ENCODE results near the gene KY. TPM values are rescaled to one million over a fixed set of nuclear protein-coding genes. Genes with fewer than 3 reads are reported as not detected.

KY gene
- total and polyA plus RNA-seq, 2 of the 13 experiments (the other 11 are each of a cell fraction or from before 2014, with no cell fraction given): not detected

DNA sequence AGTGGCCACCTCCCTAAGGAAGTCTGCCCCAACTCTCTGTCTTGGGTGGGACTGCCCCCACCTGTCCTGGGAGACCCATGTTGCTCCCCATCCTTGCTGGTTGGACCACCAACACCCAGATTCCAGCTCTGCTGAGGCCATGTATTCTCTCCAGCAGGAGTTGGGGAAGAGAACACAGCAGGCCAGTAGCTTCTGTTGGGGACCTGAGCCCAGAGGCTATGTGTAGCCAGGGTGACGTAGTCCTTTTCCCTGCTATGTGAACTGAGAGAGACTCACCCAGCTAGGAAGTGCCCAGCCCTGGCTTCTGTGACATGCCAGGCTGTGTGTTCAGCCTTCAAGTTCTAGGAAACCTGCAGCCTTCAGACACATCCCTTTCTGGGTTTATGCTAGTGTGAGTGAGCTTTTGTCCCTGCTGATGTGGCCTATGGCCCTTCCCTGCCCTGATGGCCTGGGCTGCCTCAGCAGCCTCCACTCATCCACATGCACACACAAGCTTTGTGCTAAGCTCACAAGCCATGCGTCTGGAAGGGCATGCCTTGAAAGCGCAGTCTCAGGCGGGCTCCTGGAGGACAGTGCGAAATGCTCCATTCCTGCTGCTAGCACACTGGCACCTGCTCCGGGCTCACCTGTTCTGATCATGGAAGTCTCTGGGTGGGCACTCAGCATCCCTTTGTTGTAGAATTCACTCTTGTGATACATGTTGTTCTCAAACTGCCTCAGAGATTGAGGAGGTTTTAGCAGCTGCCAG is 42.6 kb downstream of the KY start:
- ATAC-seq (no peak), FAIRE-seq (no peak), DNase-seq (ENCODE audit: low spot score) (no peak)
- Histone ChIP-seq H3K4me2 (ENCODE audit: low read depth, low read length) (no peak overlapping the region), H3K9me3 (ENCODE audit: low read length) (no peaks in the 10 kb centered on the region), H3K4me1 (ENCODE audit: insufficient read depth, low read length) (no peaks in the 10 kb centered on the region), H3K79me2 (ENCODE audit: insufficient read depth, low read length) (no peaks in the 10 kb centered on the region), H3K27ac (ENCODE audit: extremely low read length, insufficient read depth, low read length) (no peak overlapping the region), H3K27me3 (ENCODE audit: control insufficient read depth in 1 of 2, insufficient read depth in 2 of 2, low read length in 2 of 2) (peaks cover 3 to 28% of the 10 kb centered on the region in 2 experiments; a peak in 3 of 5 replicates), H3K4me3 (replicated peaks in 1 of 3; ENCODE audit: insufficient read depth in 1 of 3, low read depth in 2 of 3, low read length in 3 of 3) (no peak overlapping the region), H3K9ac (ENCODE audit: insufficient read depth, low read depth, low read length) (no peak overlapping the region), H4K20me1 (ENCODE audit: insufficient read depth, low read length) (no peaks in the 10 kb centered on the region), H3K36me3 (replicated peaks in 1 of 2; ENCODE audit: control insufficient read depth in 1 of 2, insufficient read depth in 2 of 2, low read length in 2 of 2) (no peaks in the 10 kb centered on the region), H2AFZ (ENCODE audit: low read length) (no peak overlapping the region)
- POLR2A ChIA-PET: no interaction called here
- 83% methylated on average over 4 of the region's 6 CpGs for WGBS (ENCODE audit: low lambda C conversion rate)
- intact Hi-C loops (cut with micrococcal nuclease; ENCODE audit: unreplicated experiment): no loop called here
- CTCF ChIA-PET (ENCODE audit: low intra/inter-chr PET ratio, low total read pairs): no interaction called here
- BruUV-seq (replicated peaks): no TSS peak
- in situ Hi-C loops (cut with HindIII; ENCODE audit: extremely low pct_ligation_motif_present, low pct_unique_long_range_greater_than_20kb): loop anchor here (25.0 kb wide), 2 partner anchors 904 to 1279 kb away; no protein-coding TSS in a partner anchor
- TF ChIP-seq RERE (CRISPR knock-in tag; IDR thresholded peaks at IDR 0.05; ENCODE audit: low read depth) (no peak), MAZ (IDR thresholded peaks at IDR 0.05; ENCODE audit: borderline replicate concordance, low read depth, low read length) (no peak), MAZ (CRISPR knock-in tag; IDR thresholded peaks at IDR 0.05; ENCODE audit: low read depth) (no peak), XRCC5 (optimal IDR thresholded peaks at IDR 0.05; ENCODE audit: low read length) (no peak), AHR (CRISPR knock-in tag; IDR thresholded peaks at IDR 0.05) (no peak), ZNF263 (CRISPR knock-in tag; IDR thresholded peaks at IDR 0.05) (no peak), DBP (CRISPR knock-in tag; IDR thresholded peaks at IDR 0.05; ENCODE audit: not compliant biosample characterization) (no peak), PREB (CRISPR knock-in tag; IDR thresholded peaks at IDR 0.05) (no peak), HES4 (CRISPR knock-in tag; IDR thresholded peaks at IDR 0.05; ENCODE audit: borderline replicate concordance) (no peak), ZNF570 (CRISPR knock-in tag; IDR thresholded peaks at IDR 0.05; ENCODE audit: borderline replicate concordance) (no peak)
- TF ChIP-seq, protein P1, sequence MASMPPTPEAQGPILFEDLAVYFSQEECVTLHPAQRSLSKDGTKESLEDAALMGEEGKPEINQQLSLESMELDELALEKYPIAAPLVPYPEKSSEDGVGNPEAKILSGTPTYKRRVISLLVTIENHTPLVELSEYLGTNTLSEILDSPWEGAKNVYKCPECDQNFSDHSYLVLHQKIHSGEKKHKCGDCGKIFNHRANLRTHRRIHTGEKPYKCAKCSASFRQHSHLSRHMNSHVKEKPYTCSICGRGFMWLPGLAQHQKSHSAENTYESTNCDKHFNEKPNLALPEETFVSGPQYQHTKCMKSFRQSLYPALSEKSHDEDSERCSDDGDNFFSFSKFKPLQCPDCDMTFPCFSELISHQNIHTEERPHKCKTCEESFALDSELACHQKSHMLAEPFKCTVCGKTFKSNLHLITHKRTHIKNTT (CRISPR knock-in tag; IDR thresholded peaks at IDR 0.05): no peak
- TF ChIP-seq, protein P2, sequence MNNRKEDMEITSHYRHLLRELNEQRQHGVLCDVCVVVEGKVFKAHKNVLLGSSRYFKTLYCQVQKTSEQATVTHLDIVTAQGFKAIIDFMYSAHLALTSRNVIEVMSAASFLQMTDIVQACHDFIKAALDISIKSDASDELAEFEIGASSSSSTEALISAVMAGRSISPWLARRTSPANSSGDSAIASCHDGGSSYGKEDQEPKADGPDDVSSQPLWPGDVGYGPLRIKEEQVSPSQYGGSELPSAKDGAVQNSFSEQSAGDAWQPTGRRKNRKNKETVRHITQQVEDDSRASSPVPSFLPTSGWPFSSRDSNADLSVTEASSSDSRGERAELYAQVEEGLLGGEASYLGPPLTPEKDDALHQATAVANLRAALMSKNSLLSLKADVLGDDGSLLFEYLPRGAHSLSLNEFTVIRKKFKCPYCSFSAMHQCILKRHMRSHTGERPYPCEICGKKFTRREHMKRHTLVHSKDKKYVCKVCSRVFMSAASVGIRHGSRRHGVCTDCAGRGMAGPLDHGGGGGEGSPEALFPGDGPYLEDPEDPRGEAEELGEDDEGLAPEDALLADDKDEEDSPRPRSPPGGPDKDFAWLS (CRISPR knock-in tag; IDR thresholded peaks at IDR 0.05; ENCODE audit: borderline replicate concordance): no peak
